ENCODE results near the gene DCC. TPM values are rescaled to one million over a fixed set of nuclear protein-coding genes. Genes with fewer than 3 reads are reported as not detected.

The DCC gene
- polyA plus RNA-seq, 1 of the 3 experiments (the other 2 are of a cell fraction), result 0.20 TPM

GRCh38 chr18:53536908-53537307 lies 1196.9 kb downstream of the DCC start (continued):
- no peak for TF ChIP-seq FOXM1 (IDR thresholded peaks at IDR 0.05; ENCODE audit: low read depth)

- no peak overlapping the region for H3K4me3 ChIP-seq (ENCODE audit: low read depth in 2 of 2, low read length in 1 of 2)
- no peaks in the 10 kb centered on the region for H4K20me1 ChIP-seq (ENCODE audit: insufficient read depth)
- CTCF ChIA-PET, result interaction anchor here (0.8 kb wide), 1 partner anchor 21 kb away, joined by 3 read pairs; no protein-coding TSS in a partner anchor
- POLR2A ChIA-PET, result no interaction called here
- H3K4me2 ChIP-seq, result no peak overlapping the region
- no peaks in the 10 kb centered on the region for H3K36me3 ChIP-seq (replicated peaks in 1 of 2; ENCODE audit: control insufficient read depth in 1 of 2, insufficient read depth in 2 of 2, low read length in 1 of 2)
- H3F3A ChIP-seq (replicated peaks; ENCODE audit: insufficient read depth), result no peaks in the 10 kb centered on the region
- H3K9ac ChIP-seq, result no peak overlapping the region
- no peaks in the 10 kb centered on the region for H3K79me2 ChIP-seq (ENCODE audit: insufficient read depth)
- no peaks in the 10 kb centered on the region; a peak in 1 of 4 replicates for H3K4me1 ChIP-seq (ENCODE audit: control insufficient read depth in 1 of 2, insufficient read depth in 2 of 2, low read depth in 1 of 2, low read length in 1 of 2)
- no peak overlapping the region for H2AFZ ChIP-seq (ENCODE audit: low read depth)
- H3K9me2 ChIP-seq, result no peaks in the 10 kb centered on the region
- WGBS (ENCODE audit: low lambda C conversion rate), result 4% methylated on average over 1 of the region's 1 CpG
- no peak for TF ChIP-seq EP300 (IDR thresholded peaks at IDR 0.05; ENCODE audit: borderline replicate concordance in 1 of 2, low read depth in 1 of 2, low read length in 1 of 2)
- TF ChIP-seq FOXJ3 (CRISPR knock-in tag; IDR thresholded peaks at IDR 0.05), result no peak
- TF ChIP-seq EZH2phosphoT487 (IDR thresholded peaks at IDR 0.05; ENCODE audit: borderline replicate concordance, low read depth), result no peak
- TF ChIP-seq POLR2AphosphoS5 (IDR thresholded peaks at IDR 0.05; ENCODE audit: low read depth, low read length), result no peak
- TF ChIP-seq MEF2A (IDR thresholded peaks at IDR 0.05; ENCODE audit: borderline replicate concordance, low read depth), result no peak
- TF ChIP-seq RXRA (IDR thresholded peaks at IDR 0.05; ENCODE audit: borderline replicate concordance, low read depth), result no peak
- no peak for TF ChIP-seq GATA2 (CRISPR knock-in tag; IDR thresholded peaks at IDR 0.05)
- no peak for TF ChIP-seq IRF3 (IDR thresholded peaks at IDR 0.05; ENCODE audit: low read depth, low read length)
- no peak for TF ChIP-seq JUND (IDR thresholded peaks at IDR 0.05)
- TF ChIP-seq NFIC (IDR thresholded peaks at IDR 0.05; ENCODE audit: borderline replicate concordance), result no peak
- no peak for TF ChIP-seq RAD21 (IDR thresholded peaks at IDR 0.05; ENCODE audit: low read length)
- no peak for TF ChIP-seq RCOR1 (IDR thresholded peaks at IDR 0.05; ENCODE audit: low read length)
- no peak for TF ChIP-seq USF2 (IDR thresholded peaks at IDR 0.05; ENCODE audit: borderline replicate concordance, low read depth, low read length)
- no peak for TF ChIP-seq NRF1 (IDR thresholded peaks at IDR 0.05; ENCODE audit: low read depth, low read length)
- no peak for TF ChIP-seq SMC3 (IDR thresholded peaks at IDR 0.05; ENCODE audit: low read depth, low read length)
- H3K27ac ChIP-seq (ENCODE audit: low read depth in 2 of 2, low read length in 1 of 2), result no peak overlapping the region
- H3K9me3 ChIP-seq, result peaks cover 5% of the 10 kb centered on the region; the same call in 1 of the 2 replicates
- H3K27me3 ChIP-seq (ENCODE audit: insufficient read depth), result no peaks in the 10 kb centered on the region
- no peak for DNase-seq
Observed at GRCh38 chr18:53541924-53542323, 1201.9 kb downstream of the DCC start.

- no peaks in the 10 kb centered on the region for H3K9me2 ChIP-seq
- TF ChIP-seq REST (IDR thresholded peaks at IDR 0.05; ENCODE audit: low read depth, low read length), result no peak
- no peak for TF ChIP-seq SIN3A (IDR thresholded peaks at IDR 0.05; ENCODE audit: borderline replicate concordance, low read depth, low read length)
- TF ChIP-seq EP300 (IDR thresholded peaks at IDR 0.05; ENCODE audit: borderline replicate concordance in 1 of 2, low read depth in 1 of 2, low read length in 1 of 2), result no peak
- no peak for TF ChIP-seq RCOR1 (IDR thresholded peaks at IDR 0.05; ENCODE audit: low read length)
- no peak for TF ChIP-seq FOXM1 (IDR thresholded peaks at IDR 0.05; ENCODE audit: low read depth)
Observed at GRCh38 chr18:53543711-53544110, 1203.7 kb downstream of the DCC start.

More at GRCh38 chr18:53543711-53544110, 1203.7 kb downstream of the DCC start:
- Histone ChIP-seq H3K79me2 (ENCODE audit: insufficient read depth) (no peaks in the 10 kb centered on the region), H3K4me3 (ENCODE audit: low read depth in 2 of 2, low read length in 1 of 2) (no peak overlapping the region), H3K4me2 (no peak overlapping the region), H3K9me3 (peaks cover 5% of the 10 kb centered on the region; the same call in 1 of the 2 replicates), H3K4me1 (ENCODE audit: control insufficient read depth in 1 of 2, insufficient read depth in 2 of 2, low read depth in 1 of 2, low read length in 1 of 2) (no peaks in the 10 kb centered on the region; a peak in 1 of 4 replicates), H3K9ac (no peak overlapping the region), H2AFZ (ENCODE audit: low read depth) (no peak overlapping the region), H3K36me3 (replicated peaks in 1 of 2; ENCODE audit: control insufficient read depth in 1 of 2, insufficient read depth in 2 of 2, low read length in 1 of 2) (no peaks in the 10 kb centered on the region), H3F3A (replicated peaks; ENCODE audit: insufficient read depth) (no peaks in the 10 kb centered on the region), H4K20me1 (ENCODE audit: insufficient read depth) (no peaks in the 10 kb centered on the region), H3K27me3 (ENCODE audit: insufficient read depth) (no peaks in the 10 kb centered on the region), H3K27ac (ENCODE audit: low read depth in 2 of 2, low read length in 1 of 2) (no peak overlapping the region)
- ChIA-PET POLR2A (no interaction called here), CTCF (no interaction called here)
- DNase-seq, result no peak
